Measurements from ENCODE around the gene METTL8. TPM values are rescaled to one million over a fixed set of nuclear protein-coding genes. Genes with fewer than 3 reads are reported as not detected.

The METTL8 gene
- total RNA-seq, 1 experiment from 2014 or later = 34.3 TPM

Other genes starting within 250 kb of the METTL8 start
- gene DCAF17, start 236 bp upstream of the METTL8 start, total RNA-seq (2014; rRNA removed; shearing (Covaris generic)) = 15.2 and 18.5 TPM in 2 replicates
- gene CYBRD1, start 88.5 kb upstream of the METTL8 start, total RNA-seq (2014; rRNA removed; shearing (Covaris generic)) = 28.2 and 28.4 TPM in 2 replicates